Stimulated activated CD8-positive, alpha-beta memory T cell treated with anti-CD3 and anti-CD28 coated beads, Interleukin-12 subunit alpha, Interleukin-12 subunit beta, amount 100 ng/mL, for 24 hours (primary cell): ENCODE results near the gene STK33.

Source experiments
- DNase-seq: peaks from one replicate; pipeline ENCODE4 v3.0.0-alpha.2; 2020; ENCODE audit errors: extremely low read depth

STK33 gene

GRCh38 chr11:8603696-8604077 is 9.7 kb upstream of the STK33 start:
- DNase-seq, result no peak

- DNase-seq, result no peak
Observed at GRCh38 chr11:8601376-8602133, 7.5 kb upstream of the STK33 start.

GRCh38 chr11:8598506-8598905 is 4.5 kb upstream of the STK33 start:
- DNase-seq, result no peak

GRCh38 chr11:8597182-8597581 is 3.2 kb upstream of the STK33 start:
- DNase-seq, result no peak

- DNase-seq, result no peak
Observed at GRCh38 chr11:8596504-8597046, 2.5 kb upstream of the STK33 start.

GRCh38 chr11:8593455-8593854 is 573 bp downstream of the STK33 start:
- DNase-seq, result no peak

GRCh38 chr11:8587915-8588314 is 6.1 kb downstream of the STK33 start:
- no peak for DNase-seq

- DNase-seq, result no peak
Observed at GRCh38 chr11:8586805-8587204, 7.2 kb downstream of the STK33 start.

- DNase-seq, result no peak
Observed at GRCh38 chr11:8586184-8586583, 7.8 kb downstream of the STK33 start.

GRCh38 chr11:8584511-8584910 is 9.5 kb downstream of the STK33 start:
- DNase-seq, result no peak

GRCh38 chr11:8584082-8584481 is 9.9 kb downstream of the STK33 start:
- no peak for DNase-seq

- no peak for DNase-seq
Observed at GRCh38 chr11:8581300-8581699, 12.7 kb downstream of the STK33 start.

- DNase-seq, result no peak
Observed at GRCh38 chr11:8577791-8578581, 16.0 kb downstream of the STK33 start.

- DNase-seq, result no peak
Observed at GRCh38 chr11:8574798-8575197, 19.2 kb downstream of the STK33 start.

GRCh38 chr11:8573777-8574176 is 20.3 kb downstream of the STK33 start:
- DNase-seq, result no peak

- no peak for DNase-seq
Observed at GRCh38 chr11:8567602-8568198, 26.3 kb downstream of the STK33 start.

GRCh38 chr11:8566613-8567210 is 27.3 kb downstream of the STK33 start:
- no peak for DNase-seq

- no peak for DNase-seq
Observed at GRCh38 chr11:8564526-8564925, 29.5 kb downstream of the STK33 start.

- no peak for DNase-seq
Observed at GRCh38 chr11:8561461-8561860, 32.6 kb downstream of the STK33 start.

GRCh38 chr11:8558436-8558835 is 35.6 kb downstream of the STK33 start:
- DNase-seq, result no peak

- DNase-seq, result no peak
Observed at GRCh38 chr11:8545698-8546366, 48.2 kb downstream of the STK33 start.

GRCh38 chr11:8544807-8545206 is 49.2 kb downstream of the STK33 start:
- no peak for DNase-seq
